ENCODE results near the gene LCP1. TPM values are rescaled to one million over a fixed set of nuclear protein-coding genes. Genes with fewer than 3 reads are reported as not detected.

LCP1 gene
- not detected for polyA plus RNA-seq (2012; ENCODE audit: insufficient read length, low read depth)

GRCh38 chr13:46181840-46182490 lies at the start of gene LCP1:
TSS of gene LCP1 (minus strand) at chr13:46182177. CDS start at chr13:46159662, 22,515 bp downstream.
- no peak for TF ChIP-seq TAF1 (IDR thresholded peaks at IDR 0.05; ENCODE audit: borderline replicate concordance, insufficient read depth, low read length)
- TF ChIP-seq SIN3A (IDR thresholded peaks at IDR 0.05; ENCODE audit: borderline replicate concordance, insufficient read depth, low read length), result no peak
- TF ChIP-seq FOXP2 (optimal IDR thresholded peaks at IDR 0.05; ENCODE audit: borderline replicate concordance, extremely low read depth, extremely low read length, insufficient read depth), result no peak
- TF ChIP-seq REST (IDR thresholded peaks at IDR 0.05; ENCODE audit: insufficient read depth in 1 of 2, low read depth in 2 of 2, low read length in 2 of 2), result no peak
- no peak for TF ChIP-seq POLR2AphosphoS5 (IDR thresholded peaks at IDR 0.05; ENCODE audit: low read depth, low read length)

- TF ChIP-seq TAF1 (IDR thresholded peaks at IDR 0.05; ENCODE audit: borderline replicate concordance, insufficient read depth, low read length) (no peak), POLR2AphosphoS5 (IDR thresholded peaks at IDR 0.05; ENCODE audit: low read depth, low read length) (no peak), REST (IDR thresholded peaks at IDR 0.05; ENCODE audit: insufficient read depth in 1 of 2, low read depth in 2 of 2, low read length in 2 of 2) (no peak), SIN3A (IDR thresholded peaks at IDR 0.05; ENCODE audit: borderline replicate concordance, insufficient read depth, low read length) (no peak), FOXP2 (optimal IDR thresholded peaks at IDR 0.05; ENCODE audit: borderline replicate concordance, extremely low read depth, extremely low read length, insufficient read depth) (no peak)
Measured at GRCh38 chr13:46229251-46229650, 47.3 kb upstream of the LCP1 start.

- TF ChIP-seq POLR2AphosphoS5 (IDR thresholded peaks at IDR 0.05; ENCODE audit: low read depth, low read length), result no peak
- no peak for TF ChIP-seq REST (IDR thresholded peaks at IDR 0.05; ENCODE audit: insufficient read depth in 1 of 2, low read depth in 2 of 2, low read length in 2 of 2)
- TF ChIP-seq FOXP2 (optimal IDR thresholded peaks at IDR 0.05; ENCODE audit: borderline replicate concordance, extremely low read depth, extremely low read length, insufficient read depth), result no peak
- no peak for TF ChIP-seq TAF1 (IDR thresholded peaks at IDR 0.05; ENCODE audit: borderline replicate concordance, insufficient read depth, low read length)
- TF ChIP-seq SIN3A (IDR thresholded peaks at IDR 0.05; ENCODE audit: borderline replicate concordance, insufficient read depth, low read length), result no peak
Measured at GRCh38 chr13:46213242-46213641, 31.3 kb upstream of the LCP1 start.

- no peak for TF ChIP-seq REST (IDR thresholded peaks at IDR 0.05; ENCODE audit: insufficient read depth in 1 of 2, low read depth in 2 of 2, low read length in 2 of 2)
Measured at GRCh38 chr13:46211483-46212351, 29.7 kb upstream of the LCP1 start, which contains the start of gene LRRC63. TSS of gene LRRC63 (plus strand) at chr13:46211928. CDS start at chr13:46213035, 1,107 bp downstream.
